Liver (tissue), 9 donors: Measurements from ENCODE around the gene SLIT3. TPM values are rescaled to one million over a fixed set of nuclear protein-coding genes. Genes with fewer than 3 reads are reported as not detected.

Experiments
- DNase-seq: peaks from one replicate; pipeline ENCODE4 v3.0.0-alpha.2; 2017; ENCODE audit warnings: low spot score
- H3K27ac ChIP-seq, 2 donors: one replicate each; pipeline ENCODE4 v1.7.0; 2013; ENCODE audit warnings: inconsistent platforms in 2 of 2, low read length in 2 of 2, control low read depth in 1 of 2, low read depth in 1 of 2, mild to moderate bottlenecking in 1 of 2
- H3K27me3 ChIP-seq, 4 donors: one replicate each; pipeline versions ENCODE4 v1.6.1 to v1.7.0; 2013; ENCODE audit warnings: low read length in 3 of 4, inconsistent platforms in 1 of 4, mild to moderate bottlenecking in 1 of 4, moderate library complexity in 1 of 4; ENCODE audit not compliant: control insufficient read depth in 4 of 4, insufficient read depth in 4 of 4
- H3K36me3 ChIP-seq, 4 donors: one replicate each; pipeline versions ENCODE4 v1.6.1 to v1.7.0; 2013; ENCODE audit warnings: low read length in 3 of 4, mild to moderate bottlenecking in 3 of 4, low read depth in 1 of 4, moderate library complexity in 1 of 4; ENCODE audit not compliant: control insufficient read depth in 4 of 4, insufficient read depth in 3 of 4
- H3K4me1 ChIP-seq, 4 donors: one replicate each; pipeline versions ENCODE4 v1.6.1 to v1.7.0; 2013; ENCODE audit warnings: low read length in 3 of 4, mild to moderate bottlenecking in 3 of 4, moderate library complexity in 1 of 4; ENCODE audit not compliant: control insufficient read depth in 4 of 4, insufficient read depth in 4 of 4
- H3K4me3 ChIP-seq, 3 donors: one replicate each; pipeline versions ENCODE4 v1.6.1 to v1.7.0; 2013; ENCODE audit warnings: low read length in 3 of 3, control low read depth in 1 of 3, low read depth in 1 of 3, mild to moderate bottlenecking in 1 of 3
- H3K9ac ChIP-seq, 2 donors: one replicate each; pipeline ENCODE4 v1.7.0; 2013; ENCODE audit warnings: low read length in 2 of 2, mild to moderate bottlenecking in 2 of 2, moderate library complexity in 2 of 2, control low read depth in 1 of 2, low read depth in 1 of 2
- H3K9me3 ChIP-seq, 4 donors: one replicate each; pipeline versions ENCODE4 v1.6.1 to v1.7.0; 2013; ENCODE audit warnings: low read length in 3 of 4; ENCODE audit not compliant: control insufficient read depth in 4 of 4
- ATF3 ChIP-seq: IDR thresholded peaks from 2 replicates; pipeline ENCODE4 v1.6.1; 2016; ENCODE audit warnings: antibody characterized with exemption
- EGR1 ChIP-seq, 2 donors: IDR thresholded peaks; 2 replicates each; pipeline ENCODE4 v1.6.1; 2016 to 2018; ENCODE audit warnings: antibody characterized with exemption in 2 of 2, low read depth in 2 of 2
- FOXA1 ChIP-seq: IDR thresholded peaks from 2 replicates; pipeline ENCODE4 v1.6.1; 2016; ENCODE audit warnings: antibody characterized with exemption
- FOXA2 ChIP-seq: IDR thresholded peaks from 2 replicates; pipeline ENCODE4 v1.6.1; 2016; ENCODE audit warnings: antibody characterized with exemption
- GABPA ChIP-seq, 2 donors: IDR thresholded peaks in 1 of 2; conservative IDR thresholded peaks in 1 of 2; 2 replicates each; pipeline ENCODE4 v1.6.1; 2016; ENCODE audit warnings: antibody characterized with exemption in 2 of 2, mild to moderate bottlenecking in 1 of 2, moderate library complexity in 1 of 2
- HNF4A ChIP-seq, 2 donors: conservative IDR thresholded peaks; 2 replicates each; pipeline ENCODE4 v1.6.1; 2016; ENCODE audit warnings: antibody characterized with exemption in 2 of 2, mild to moderate bottlenecking in 2 of 2
- HNF4G ChIP-seq: IDR thresholded peaks from 2 replicates; pipeline ENCODE4 v1.6.1; 2016; ENCODE audit warnings: antibody characterized with exemption
- JUND ChIP-seq, 2 donors: IDR thresholded peaks; 2 replicates each; pipeline ENCODE4 v1.6.1; 2016; ENCODE audit warnings: antibody characterized with exemption in 2 of 2
- MAX ChIP-seq: IDR thresholded peaks from 2 replicates; pipeline ENCODE4 v1.6.1; 2016; ENCODE audit warnings: antibody characterized with exemption
- NR2F2 ChIP-seq: IDR thresholded peaks from 2 replicates; pipeline ENCODE4 v1.6.1; 2016; ENCODE audit warnings: antibody characterized with exemption
- RAD21 ChIP-seq, 2 donors: IDR thresholded peaks; 2 replicates each; pipeline ENCODE4 v1.6.1; 2016; ENCODE audit warnings: antibody characterized with exemption in 2 of 2, mild to moderate bottlenecking in 2 of 2
- RXRA ChIP-seq, 2 donors: IDR thresholded peaks; 2 replicates each; pipeline ENCODE4 v1.6.1; 2017 to 2018; ENCODE audit warnings: antibody characterized with exemption in 2 of 2, mild to moderate bottlenecking in 1 of 2
- SP1 ChIP-seq: IDR thresholded peaks from 2 replicates; pipeline ENCODE4 v1.6.1; 2018; ENCODE audit warnings: antibody characterized with exemption, mild to moderate bottlenecking
- TAF1 ChIP-seq: conservative IDR thresholded peaks from 2 replicates; pipeline ENCODE4 v1.6.1; 2016; ENCODE audit warnings: antibody characterized with exemption, mild to moderate bottlenecking
- YY1 ChIP-seq: IDR thresholded peaks from 2 replicates; pipeline ENCODE4 v1.6.1; 2016; ENCODE audit warnings: antibody characterized with exemption, mild to moderate bottlenecking
- WGBS: extraction: QIAGEN DNeasy Blood & Tissue Kit; methylation state at CpG from one replicate; pipeline ENCODE4 v1.1.7; 2013; 5-methylcytosine and 5-hydroxymethylcytosine counted together
- polyA plus RNA-seq, 2 donors: library from polyadenylated mRNA; stranded (reverse) in 1 of 2; unstranded in 1 of 2; fragments of 200-250 nt in 1 of 2; fragments of >200 nt in 1 of 2; fragmentation: Nextera tagmentation in 1 of 2; extraction: Ambion mirVana in 1 of 2; gene quantifications; one replicate each; pipeline versions ENCODE4 v1.2.1 to v1.2.3, GENCODE V29; 2013 to 2015
- total RNA-seq, 2 donors: library from RNA; depleted of rRNA; stranded (reverse); fragments of >200 nt; gene quantifications; one replicate each; pipeline ENCODE4 v1.2.3, GENCODE V29; 2014
- TF ChIP-seq, protein P1 (sequence below): fragments of 150-350 bp; IDR thresholded peaks from 2 replicates; pipeline ENCODE4 v1.5.1; 2017; ENCODE audit warnings: improper control_type of control experiment, low read depth, low read length; ENCODE audit not compliant: missing input control
- TF ChIP-seq, protein P2 (sequence below): IDR thresholded peaks from 2 replicates; pipeline ENCODE4 v1.6.1; 2016; ENCODE audit warnings: antibody characterized with exemption
- donor health status: healthy.
- donor health status: healthy.
- donor health status: healthy.
- donor health status: healthy.
- donor health status: healthy.

Gene SLIT3
- total and polyA plus RNA-seq, 4 donors, result 0.61 to 1.3 (median 0.91) TPM

- TF ChIP-seq, protein P1, sequence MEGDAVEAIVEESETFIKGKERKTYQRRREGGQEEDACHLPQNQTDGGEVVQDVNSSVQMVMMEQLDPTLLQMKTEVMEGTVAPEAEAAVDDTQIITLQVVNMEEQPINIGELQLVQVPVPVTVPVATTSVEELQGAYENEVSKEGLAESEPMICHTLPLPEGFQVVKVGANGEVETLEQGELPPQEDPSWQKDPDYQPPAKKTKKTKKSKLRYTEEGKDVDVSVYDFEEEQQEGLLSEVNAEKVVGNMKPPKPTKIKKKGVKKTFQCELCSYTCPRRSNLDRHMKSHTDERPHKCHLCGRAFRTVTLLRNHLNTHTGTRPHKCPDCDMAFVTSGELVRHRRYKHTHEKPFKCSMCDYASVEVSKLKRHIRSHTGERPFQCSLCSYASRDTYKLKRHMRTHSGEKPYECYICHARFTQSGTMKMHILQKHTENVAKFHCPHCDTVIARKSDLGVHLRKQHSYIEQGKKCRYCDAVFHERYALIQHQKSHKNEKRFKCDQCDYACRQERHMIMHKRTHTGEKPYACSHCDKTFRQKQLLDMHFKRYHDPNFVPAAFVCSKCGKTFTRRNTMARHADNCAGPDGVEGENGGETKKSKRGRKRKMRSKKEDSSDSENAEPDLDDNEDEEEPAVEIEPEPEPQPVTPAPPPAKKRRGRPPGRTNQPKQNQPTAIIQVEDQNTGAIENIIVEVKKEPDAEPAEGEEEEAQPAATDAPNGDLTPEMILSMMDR, result no peak
- TF ChIP-seq YY1, result peak; percentile 74
- TF ChIP-seq RXRA (IDR thresholded peaks at IDR 0.05), result peak; percentile 24 to 61
- TF ChIP-seq SP1, result peak; percentile 54
- peak; percentile 76 for TF ChIP-seq FOXA2
- peak; percentile 91 for TF ChIP-seq MAX
- peak; percentile 54 to 77 for TF ChIP-seq EGR1 (IDR thresholded peaks at IDR 0.05; ENCODE audit: low read depth in 2 of 2)
- no peak for TF ChIP-seq ATF3
- TF ChIP-seq TAF1, result no peak
- TF ChIP-seq NR2F2, result peak; percentile 47
These were observed 421.0 kb downstream of the SLIT3 start (continued) for GRCh38 chr5:168879929-168880328.

GRCh38 chr5:168879331-168879730 lies 421.6 kb downstream of the SLIT3 start:
- TF ChIP-seq HNF4G, result no peak
- no peak for TF ChIP-seq MAX
- no peak for TF ChIP-seq JUND (IDR thresholded peaks at IDR 0.05)
- TF ChIP-seq RXRA (IDR thresholded peaks at IDR 0.05), result no peak
- no peak for TF ChIP-seq FOXA1
- TF ChIP-seq, protein P2, sequence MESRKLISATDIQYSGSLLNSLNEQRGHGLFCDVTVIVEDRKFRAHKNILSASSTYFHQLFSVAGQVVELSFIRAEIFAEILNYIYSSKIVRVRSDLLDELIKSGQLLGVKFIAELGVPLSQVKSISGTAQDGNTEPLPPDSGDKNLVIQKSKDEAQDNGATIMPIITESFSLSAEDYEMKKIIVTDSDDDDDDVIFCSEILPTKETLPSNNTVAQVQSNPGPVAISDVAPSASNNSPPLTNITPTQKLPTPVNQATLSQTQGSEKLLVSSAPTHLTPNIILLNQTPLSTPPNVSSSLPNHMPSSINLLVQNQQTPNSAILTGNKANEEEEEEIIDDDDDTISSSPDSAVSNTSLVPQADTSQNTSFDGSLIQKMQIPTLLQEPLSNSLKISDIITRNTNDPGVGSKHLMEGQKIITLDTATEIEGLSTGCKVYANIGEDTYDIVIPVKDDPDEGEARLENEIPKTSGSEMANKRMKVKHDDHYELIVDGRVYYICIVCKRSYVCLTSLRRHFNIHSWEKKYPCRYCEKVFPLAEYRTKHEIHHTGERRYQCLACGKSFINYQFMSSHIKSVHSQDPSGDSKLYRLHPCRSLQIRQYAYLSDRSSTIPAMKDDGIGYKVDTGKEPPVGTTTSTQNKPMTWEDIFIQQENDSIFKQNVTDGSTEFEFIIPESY, result no peak
- no peak for TF ChIP-seq ATF3
- no peak for TF ChIP-seq HNF4A (conservative IDR thresholded peaks at IDR 0.05)
- no peak for TF ChIP-seq TAF1
- TF ChIP-seq RAD21 (IDR thresholded peaks at IDR 0.05), result no peak
- no peak overlapping the region for H3K4me3 ChIP-seq
- WGBS, result 88% methylated on average over 2 of the region's 2 CpGs
- H3K4me1 ChIP-seq, result peaks cover 4 to 21% (median 6%) of the 10 kb centered on the region in 4 donors
- DNase-seq, result no peak
- H3K9ac ChIP-seq, result no peak overlapping the region
- H3K27me3 ChIP-seq, result no peaks in the 10 kb centered on the region
- no peaks in the 10 kb centered on the region for H3K9me3 ChIP-seq
- peak overlapping the region in 1 of 2 donors; percentile 33 for H3K27ac ChIP-seq
- no peaks in the 10 kb centered on the region for H3K36me3 ChIP-seq

- Histone ChIP-seq H3K9me3 (no peaks in the 10 kb centered on the region), H3K27me3 (no peaks in the 10 kb centered on the region), H3K27ac (peak overlapping the region in 1 of 2 donors; percentile 14), H3K4me1 (peaks cover 4 to 21% (median 6%) of the 10 kb centered on the region in 4 donors), H3K4me3 (no peak overlapping the region), H3K36me3 (no peaks in the 10 kb centered on the region), H3K9ac (peak overlapping the region in 1 of 2 donors; percentile 23)
- 77% methylated on average over 10 of the region's 10 CpGs for WGBS
- peak; percentile 55 for DNase-seq
- TF ChIP-seq SP1 (no peak), GABPA (IDR thresholded peaks at IDR 0.05 in 1 of 2, conservative IDR thresholded peaks at IDR 0.05 in 1 of 2) (no peak), NR2F2 (no peak), MAX (no peak)
These were observed 422.7 kb downstream of the SLIT3 start for GRCh38 chr5:168878135-168878745.
